DMS53 treated with DMSO at 0.1 percent for 48 hours (cell line): ENCODE data around the gene WWOX.

Experiments used
- DNase-seq: peaks from one replicate; lab custom pipeline; 2025; ENCODE audit not compliant: unreplicated experiment; lab: John Stamatoyannopoulos, UW

Gene WWOX

DNA sequence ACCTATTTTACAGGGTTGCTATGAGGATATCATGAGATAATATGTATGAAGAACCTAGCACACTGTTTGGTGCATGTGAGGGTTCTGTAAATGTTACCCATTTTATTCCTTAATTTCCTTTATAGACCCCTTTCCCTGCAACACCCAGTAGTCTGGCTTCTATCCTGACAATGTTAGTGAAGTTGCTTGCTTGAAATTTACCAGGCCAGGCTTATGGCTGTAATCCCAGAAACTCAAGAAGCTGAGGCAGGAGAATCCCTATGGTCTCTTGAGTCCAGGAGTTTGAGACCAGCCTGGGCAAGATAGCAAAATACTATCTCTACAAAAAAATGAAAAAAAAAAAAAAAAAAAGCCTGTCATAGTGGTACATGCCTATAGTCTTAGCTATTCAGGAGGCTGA, 779.1 kb downstream of the WWOX start:
- no peak for DNase-seq

DNA sequence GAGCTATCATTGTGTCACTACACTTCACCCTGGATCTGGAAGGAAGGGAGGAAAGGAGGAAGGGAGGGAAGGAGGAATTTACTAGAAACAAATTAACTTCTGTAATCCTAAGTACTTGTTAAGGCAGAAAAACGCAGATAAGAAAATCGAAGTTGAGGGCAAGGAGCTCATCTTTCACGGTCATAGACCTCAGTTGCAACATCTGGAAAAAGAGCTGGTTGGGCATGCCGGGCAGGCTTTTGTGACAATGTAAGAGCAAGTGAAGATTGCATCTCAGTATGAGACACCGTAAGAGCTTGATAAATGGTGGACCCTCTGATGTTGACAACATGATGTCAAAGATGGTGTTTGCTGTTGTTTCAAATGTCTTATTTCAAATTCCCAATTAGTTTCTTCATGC, 779.6 kb downstream of the WWOX start:
- no peak for DNase-seq

DNA sequence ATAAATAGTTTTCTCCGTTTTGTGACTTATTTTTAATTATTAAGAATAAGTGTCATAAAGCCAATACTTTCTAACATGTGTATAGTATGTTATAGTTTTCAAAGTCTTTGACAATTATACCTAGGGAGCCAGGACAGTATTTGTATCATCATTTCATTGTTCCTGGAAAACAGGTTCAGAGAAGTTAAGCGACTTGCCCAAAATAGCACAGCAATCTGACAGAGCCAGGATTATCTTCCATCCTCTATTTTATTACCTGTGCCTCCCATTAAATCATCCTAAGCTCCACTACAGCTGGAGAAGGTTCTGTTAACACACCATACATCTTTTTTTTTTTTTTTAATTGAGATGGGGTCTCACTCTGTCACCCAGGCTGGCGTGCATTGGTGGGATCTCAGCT, 782.7 kb downstream of the WWOX start:
- no peak for DNase-seq

DNA sequence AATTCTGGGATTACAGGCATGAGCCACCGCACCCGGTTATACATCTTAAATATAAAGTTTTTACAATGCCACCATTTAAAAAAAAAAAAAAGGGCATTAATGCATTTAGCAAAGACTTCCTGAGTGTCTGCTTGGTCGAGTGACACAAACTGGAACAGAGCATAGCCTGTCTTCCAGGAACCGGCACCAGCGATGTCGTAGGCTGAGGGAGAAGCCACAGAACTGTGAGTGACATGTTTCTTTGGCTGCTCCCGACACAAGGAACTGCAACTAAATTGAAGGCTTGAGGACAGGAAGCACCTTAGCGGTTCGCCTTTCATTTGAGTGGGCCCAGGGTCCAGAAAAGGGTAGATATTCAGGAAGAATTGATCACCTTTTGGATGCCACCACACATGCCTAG, 783.3 kb downstream of the WWOX start:
- no peak for DNase-seq

DNA sequence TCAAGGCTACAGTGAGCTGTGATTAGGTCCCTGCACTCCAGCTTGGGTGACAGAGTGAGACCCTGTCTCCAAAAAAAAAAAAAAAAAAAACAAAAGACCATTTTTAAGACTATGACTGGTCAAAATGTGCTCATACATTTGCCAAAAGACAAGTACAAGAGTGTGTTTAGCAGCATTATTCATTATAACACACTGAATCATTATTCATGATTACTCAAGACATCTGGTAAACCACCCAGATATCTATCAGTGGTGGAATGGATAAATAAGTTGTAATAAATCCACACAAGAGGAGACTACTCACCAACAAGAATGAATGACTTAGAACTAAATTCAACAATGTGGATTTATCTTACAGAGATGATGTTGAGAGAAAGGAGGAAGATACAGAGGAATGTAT, 784.8 kb downstream of the WWOX start:
- DNase-seq: no peak

DNA sequence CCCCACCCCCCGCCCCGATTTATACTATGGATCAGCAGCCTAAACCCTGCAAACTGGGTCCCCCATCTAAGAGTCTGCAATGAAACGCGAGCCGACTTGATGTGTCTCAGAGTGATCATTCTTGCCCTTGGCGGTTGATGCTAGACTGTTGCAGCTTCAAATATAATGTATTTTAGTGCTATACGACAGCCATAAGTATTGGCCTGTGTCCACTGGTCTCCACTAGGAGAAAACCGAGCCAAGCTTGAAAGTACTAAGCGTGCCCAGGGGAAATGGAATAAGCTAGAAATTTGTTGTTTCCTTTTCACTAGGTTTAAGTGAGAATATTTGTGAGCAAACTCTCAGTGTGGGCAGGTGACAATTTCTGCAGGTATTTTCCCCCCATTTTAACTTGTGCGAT, 789.9 kb downstream of the WWOX start:
- DNase-seq: no peak

DNA sequence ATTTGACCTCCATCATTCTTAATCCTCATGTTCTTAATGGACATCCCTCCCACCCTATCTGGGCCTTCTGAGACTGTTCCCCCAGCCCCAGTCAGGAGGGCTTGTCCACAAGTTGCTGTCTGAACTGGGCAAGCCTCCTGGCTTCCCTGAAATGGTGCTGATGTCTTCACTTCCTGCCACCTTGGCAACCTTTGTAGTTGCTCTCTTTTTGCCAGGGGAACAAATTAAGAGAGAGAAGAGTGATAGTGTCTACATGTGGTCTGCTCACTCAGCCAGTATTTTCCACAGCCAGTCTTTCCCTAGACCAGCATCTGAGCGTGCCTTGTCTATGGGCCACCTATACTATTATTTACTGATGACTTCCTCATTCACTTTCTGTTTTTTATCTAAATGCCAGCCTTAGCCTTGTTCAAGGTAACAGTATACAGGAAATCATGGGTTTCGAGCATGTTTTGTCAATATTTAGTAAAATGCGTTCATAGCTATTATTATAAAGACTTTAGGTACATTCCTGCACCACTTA, 791.0 kb downstream of the WWOX start:
- no peak for DNase-seq

DNA sequence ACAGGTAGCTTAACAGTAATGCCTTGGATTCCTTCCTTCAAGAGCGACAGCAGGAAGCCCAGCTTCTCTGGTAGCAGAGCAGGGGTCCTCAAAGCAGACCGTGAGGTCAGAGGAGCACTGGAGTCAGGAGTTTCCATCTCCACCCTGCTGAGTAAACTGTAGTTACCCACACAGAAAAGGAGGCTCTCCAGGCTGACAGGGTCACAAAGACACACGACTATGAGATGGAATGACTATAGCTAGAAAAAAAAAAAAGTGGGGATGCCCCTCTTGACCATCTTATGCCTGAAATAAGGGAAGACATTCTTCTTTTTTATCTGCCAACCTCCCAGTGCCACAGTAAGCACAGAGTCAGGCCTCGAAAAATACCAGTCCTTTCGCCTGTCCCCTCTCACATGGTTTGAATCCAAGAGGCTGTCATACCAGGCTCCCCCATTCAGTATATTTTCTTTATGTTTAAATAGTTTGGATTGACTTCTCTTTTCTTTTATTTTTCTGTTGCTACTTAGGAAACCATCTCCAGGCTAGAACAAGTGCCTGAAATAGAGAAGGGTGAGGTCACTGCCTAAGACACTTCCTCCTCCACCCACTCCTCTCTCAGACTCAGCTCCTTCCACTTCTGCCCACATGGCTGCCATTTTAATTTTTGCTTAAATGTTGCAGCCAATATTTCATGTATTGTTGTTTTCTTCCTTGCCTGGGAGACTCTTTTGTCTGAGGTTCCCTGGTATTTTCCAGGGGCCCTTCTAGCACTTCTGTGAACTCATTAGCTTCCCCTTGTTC, 793.7 kb downstream of the WWOX start:
- no peak for DNase-seq

DNA sequence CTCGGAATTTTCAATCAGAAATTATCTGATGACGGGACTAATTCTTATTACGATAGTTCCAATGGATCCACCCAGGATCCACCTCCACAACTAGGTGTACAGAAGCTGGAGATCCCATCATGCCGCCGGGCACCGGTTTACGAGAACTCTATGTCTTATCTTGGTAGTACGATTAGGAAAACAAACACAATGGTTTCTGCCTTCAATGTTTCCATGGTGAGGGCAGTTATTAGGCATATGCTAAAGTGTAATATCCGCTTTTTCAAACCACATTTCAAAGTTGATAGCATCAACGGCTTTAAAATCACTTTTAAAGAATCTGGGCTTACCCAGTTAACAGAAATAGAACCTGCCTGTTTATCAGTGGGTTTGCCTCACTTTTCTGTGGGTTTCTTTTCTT, 795.4 kb downstream of the WWOX start:
- no peak for DNase-seq

DNA sequence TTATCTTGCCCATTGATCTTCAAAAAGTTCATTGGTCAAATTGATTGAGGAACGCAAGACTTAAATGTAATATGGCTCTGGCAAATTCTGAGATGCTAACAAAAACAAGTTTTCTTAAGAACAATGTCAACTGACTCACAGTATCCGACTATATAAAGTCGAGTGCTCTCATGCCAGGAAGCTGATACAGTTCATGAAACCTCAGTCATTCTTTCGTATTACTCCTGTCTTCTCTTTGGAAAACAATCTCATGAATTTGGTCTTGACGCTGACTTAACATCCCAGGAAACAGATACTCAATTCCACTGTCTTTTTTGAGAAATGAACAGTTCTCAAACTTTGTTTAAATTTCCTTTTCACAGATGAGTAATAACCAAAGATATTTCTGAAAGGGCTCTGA, 796.2 kb downstream of the WWOX start:
- no peak for DNase-seq

DNA sequence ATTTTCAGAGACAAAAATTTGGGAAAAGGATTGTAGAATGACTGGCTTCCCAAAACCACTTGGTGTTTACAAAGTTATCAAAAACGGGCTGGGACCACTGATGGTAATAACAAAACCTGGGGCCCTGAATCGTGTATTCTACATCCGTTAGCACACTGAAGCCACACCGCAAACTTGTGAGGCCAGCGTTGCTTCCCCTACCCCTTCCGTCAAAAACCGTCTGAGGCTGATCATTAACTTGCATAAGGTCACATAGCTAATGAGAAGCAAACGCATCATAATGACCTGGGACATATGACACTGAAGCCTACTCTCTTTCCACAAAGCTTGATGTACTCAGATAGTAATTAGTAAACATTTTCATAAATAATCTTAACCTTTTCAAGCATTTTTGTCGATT, 796.8 kb downstream of the WWOX start:
- no peak for DNase-seq

DNA sequence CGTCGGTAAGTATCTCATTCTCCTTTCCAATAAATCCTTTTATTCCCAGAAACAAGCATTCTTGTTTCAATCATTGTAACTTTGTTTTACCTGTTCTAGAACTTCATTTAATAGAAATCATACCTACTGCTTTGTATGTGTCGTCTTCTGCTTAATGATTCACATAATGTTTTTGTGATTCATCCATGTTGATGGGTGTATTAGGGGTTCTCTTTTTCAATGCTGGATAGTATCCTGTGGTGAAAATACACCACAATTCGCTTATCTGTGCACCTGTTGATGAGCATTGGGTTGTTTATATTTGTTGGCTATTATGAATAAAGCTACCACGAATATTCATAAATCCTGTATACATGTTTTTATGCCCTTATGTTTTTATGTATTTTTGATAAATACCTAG, 797.8 kb downstream of the WWOX start:
- no peak for DNase-seq

DNA sequence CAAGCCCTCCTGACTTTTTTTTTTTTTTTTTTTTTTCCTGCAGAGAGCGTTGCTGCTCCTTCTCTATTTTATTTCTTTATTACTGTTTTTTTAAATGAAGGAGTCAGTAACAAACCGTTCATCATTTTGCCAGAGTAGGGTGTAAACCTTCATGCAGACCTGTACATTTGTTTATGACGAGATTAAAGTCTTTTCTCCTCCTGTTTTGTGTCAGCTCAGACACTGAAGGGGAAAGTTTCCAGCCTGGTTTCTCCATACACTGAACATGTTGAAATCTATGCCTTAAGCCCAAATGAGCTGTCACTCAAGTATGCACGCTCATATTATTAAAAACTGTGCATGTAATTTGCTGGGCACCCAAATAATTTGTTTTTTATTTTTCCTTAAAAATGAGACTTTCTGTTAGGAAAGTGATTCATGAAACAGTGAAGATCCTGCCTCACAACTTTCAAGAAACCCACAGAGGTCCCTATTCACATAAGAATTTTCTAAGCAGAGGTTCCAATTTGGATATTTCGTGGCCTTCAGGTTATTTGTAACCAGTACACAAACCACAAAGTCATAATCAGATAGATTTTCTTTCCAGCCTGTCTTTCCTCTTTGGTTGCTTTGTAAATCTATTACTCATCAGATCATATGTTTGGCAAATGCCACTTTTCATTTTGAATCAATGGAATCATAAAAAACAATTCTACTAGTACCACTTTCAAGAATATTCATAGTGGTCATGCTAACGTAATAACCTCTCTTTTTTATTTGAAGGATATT, 800.8 kb downstream of the WWOX start:
- DNase-seq: no peak

DNA sequence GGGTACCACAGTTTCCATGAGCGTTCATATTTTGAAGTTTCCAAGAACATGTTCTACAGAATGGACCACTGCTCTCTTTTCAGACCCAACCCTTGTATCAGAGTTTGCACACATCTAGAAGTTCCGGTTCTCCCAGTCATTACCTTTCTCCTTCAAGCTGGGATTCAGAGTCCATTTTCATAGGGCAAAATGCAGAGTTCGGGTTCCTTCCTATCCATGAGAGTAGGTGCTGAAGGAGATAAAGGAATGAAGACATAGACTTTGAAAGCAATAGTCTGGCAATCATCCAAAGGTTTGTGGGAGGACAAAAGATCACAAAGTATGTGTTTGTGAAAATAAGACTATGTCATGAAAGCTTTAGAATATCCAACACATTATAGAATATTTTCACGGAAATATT, 801.5 kb downstream of the WWOX start:
- DNase-seq: no peak

DNA sequence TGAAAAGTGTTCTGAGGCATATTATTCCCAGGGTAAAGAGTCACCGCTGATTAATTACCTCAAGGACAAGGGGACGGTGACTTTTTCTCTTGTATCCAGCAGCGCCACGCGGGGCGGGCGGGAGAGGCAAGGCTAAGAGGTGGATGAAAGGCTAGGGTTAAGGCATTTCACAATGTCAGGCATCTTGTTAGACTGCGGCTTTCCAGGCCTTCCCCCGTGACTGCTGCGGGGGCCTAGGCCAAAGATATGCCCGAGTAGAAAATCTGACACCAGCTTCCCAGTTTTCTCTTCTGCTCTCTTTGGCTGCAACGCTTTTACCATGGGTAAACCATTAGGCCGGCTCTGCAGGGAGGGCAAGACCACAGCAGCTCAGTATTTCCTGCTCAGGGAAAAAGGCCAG, 802.9 kb downstream of the WWOX start:
- no peak for DNase-seq

DNA sequence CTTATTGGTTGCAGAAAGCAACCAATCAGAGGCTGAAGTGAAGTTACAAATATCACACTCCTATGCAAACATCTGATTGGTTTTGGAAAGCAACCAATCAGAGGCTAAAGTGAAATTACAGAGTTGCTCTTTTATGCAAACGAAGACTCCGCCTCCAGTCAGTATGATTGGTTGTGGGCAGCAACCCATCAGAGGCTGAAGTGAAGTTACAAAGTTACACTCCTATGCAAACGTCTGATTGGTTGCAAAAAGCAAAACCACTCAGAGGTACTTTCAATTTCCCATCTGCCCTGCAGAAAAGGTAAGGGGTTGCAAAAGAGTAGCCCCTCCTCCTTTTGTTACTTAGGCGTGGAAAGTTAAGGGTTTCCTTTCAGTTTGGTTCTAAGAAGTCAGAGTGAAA, 803.8 kb downstream of the WWOX start:
- DNase-seq: no peak

DNA sequence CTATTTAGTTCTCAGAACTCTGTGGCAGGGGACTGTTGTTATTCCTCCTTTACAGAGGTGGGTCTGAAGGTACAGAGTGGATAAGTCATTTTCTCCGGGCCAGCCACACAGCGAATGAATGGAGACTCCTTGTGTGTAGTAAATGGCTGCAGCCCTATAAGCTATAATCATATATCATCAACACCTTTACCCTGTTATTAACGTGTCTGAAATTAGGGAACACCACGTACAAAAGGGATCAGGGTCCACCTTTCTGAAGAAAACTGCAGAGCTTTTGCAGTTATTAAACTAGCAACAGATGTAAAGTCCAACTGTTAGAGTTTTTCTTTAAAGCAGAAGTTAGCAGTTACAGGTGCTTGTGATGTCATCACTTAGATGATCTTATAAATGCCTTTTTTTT, 804.4 kb downstream of the WWOX start:
- DNase-seq: no peak

DNA sequence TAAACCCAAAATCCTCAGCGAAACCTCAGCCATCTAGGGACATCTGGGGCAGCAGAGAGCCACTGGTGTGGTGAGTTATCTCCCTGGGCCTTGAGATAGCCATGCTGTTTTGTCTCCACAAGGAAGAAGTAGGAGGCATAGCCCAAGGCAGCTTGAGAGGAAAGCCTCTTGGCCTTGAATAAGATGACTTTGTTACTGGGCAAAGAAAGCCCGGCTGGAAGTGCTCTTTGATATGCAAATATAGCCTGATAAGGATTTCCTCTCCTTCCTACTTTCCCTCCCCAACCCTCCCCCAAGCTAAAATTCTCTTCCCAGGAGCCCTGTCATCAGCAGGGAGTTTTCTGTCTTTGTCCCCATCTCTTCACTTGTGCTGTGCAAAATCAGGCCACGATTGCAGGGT, 806.7 kb downstream of the WWOX start:
- DNase-seq: no peak

DNA sequence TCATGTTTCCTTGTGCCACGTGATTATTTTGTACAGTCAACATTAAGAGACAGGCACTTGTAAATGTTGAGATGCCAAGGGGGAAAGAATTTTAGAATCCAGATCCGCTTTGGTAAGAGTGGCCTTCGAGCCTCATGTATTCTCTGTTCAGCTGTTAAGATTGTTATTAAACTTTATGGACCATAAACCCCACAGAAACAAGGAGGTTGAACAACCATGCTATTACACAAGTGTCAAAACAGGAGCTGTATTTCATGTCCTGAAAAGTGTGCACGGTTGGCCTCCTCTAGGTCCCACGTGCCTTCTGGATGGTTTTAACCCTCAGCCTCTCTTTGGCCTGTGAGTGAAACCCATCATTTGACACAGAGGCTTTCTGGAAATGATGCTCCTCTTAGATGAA, 809.8 kb downstream of the WWOX start:
- no peak for DNase-seq

DNA sequence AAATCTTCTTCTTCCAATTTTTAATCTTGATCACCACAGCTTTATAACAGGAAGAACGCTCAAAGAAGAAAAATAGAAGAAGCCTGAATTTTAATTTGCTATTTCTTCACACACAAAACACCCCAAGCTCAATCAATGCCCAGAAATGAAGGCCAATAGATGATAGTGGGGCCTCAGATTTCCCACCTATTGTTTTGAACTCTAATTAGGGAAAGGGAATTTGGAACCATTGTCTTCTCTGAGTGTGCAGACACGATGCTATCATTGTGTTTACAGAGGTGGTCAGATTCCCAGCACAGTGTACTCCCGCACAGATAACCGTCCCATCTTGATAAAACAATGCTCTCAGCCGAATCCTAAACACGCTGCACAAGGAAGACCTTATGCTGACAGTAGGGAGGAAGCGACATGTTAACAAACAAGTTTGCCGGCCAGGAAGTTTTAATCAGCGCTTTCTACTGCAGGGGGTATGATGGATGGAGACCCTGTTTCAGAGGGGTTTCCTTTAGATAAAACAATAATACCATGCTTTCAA, 816.4 kb downstream of the WWOX start:
- DNase-seq: no peak

DNA sequence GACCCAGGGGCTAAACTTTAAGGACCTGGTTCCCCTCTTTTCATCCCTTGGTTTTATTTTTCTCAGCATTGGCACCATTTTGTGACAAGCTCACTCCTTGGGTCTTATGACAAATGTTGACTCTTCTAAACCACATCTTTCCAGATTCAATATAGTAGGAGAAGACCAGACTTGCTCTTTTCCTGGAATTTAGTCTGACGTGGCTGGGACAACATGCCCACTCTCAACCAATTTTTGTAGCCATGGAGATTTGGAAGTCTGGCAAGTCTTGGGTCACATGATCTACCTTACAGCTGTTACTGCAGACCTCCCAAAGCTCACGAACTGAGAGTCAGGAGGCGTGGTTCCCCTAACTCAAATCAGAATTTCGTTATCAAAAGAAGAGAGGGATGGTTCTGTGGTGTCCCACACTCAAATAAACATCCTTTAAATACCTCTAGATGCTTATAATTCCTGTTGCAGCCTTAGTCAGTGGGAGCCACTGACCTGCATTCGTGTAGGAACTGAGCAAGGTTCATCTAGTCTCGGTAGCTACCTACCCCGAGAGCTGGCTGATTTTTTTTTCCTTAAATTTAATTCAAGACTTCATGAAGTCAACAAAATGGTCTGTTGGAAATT, 817.6 kb downstream of the WWOX start:
- no peak for DNase-seq

DNA sequence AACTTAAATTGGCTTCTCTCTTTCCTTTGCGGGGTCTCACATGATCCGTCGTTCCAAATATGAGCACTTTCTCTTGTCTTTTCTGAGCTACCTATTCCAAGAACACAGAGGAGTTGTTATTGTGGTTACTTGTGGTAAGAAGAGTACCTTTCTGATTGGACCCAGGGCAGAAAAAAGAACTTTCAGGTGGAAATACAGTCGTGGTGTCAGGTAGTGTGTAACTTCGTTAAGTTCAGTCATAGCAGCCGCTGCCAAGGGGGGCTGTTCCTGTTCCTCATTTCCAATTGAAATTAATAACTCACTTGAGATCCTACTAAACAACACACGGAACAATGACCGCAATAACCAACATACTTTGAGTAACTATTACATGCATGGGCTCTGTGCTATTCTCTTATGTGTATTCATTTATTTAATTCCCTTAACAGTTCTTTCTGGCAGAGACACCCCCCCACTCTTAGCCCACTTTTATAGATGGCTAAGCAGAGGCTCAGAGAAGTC, 819.4 kb downstream of the WWOX start:
- DNase-seq: no peak
